Thoracic aorta (tissue), 2 donors: ENCODE measurements around the gene PXMP4. TPM values are rescaled to one million over a fixed set of nuclear protein-coding genes. Genes with fewer than 3 reads are reported as not detected.

Source experiments
- ATAC-seq: fragments of 150-250 bp; one replicate; pipeline ENCODE4 v1.8.0; 2017; ENCODE audit warnings: low read depth; ENCODE audit not compliant: insufficient number of reproducible peaks, low FRiP score
- DNase-seq: peaks from one replicate; pipeline ENCODE4 v3.0.0-alpha.2; 2020; ENCODE audit warnings: low spot score
- H3K27ac ChIP-seq, 2 donors: fragments of 200-600 bp; sonication (generic); 1 replicate in 1 of 2; 2 replicates in 1 of 2; pipeline ENCODE4 v1.5.1; 2016; ENCODE audit warnings: mild to moderate bottlenecking in 2 of 2, moderate library complexity in 2 of 2
- H3K27me3 ChIP-seq: fragments of 200-600 bp; sonication (generic); replicated peaks from 2 replicates; pipeline ENCODE4 v1.6.0; 2016; ENCODE audit warnings: mild to moderate bottlenecking; ENCODE audit not compliant: insufficient read depth
- H3K36me3 ChIP-seq: fragments of 200-600 bp; sonication (generic); one replicate; pipeline ENCODE4 v1.5.1; 2016
- H3K4me1 ChIP-seq, 2 donors: fragments of 200-600 bp; sonication (generic); 1 replicate in 1 of 2; 2 replicates in 1 of 2; pipeline versions ENCODE4 v1.5.1 to v1.6.0; 2016; ENCODE audit warnings: low read depth in 2 of 2, mild to moderate bottlenecking in 1 of 2; ENCODE audit not compliant: control insufficient read depth in 1 of 2
- H3K4me3 ChIP-seq: fragments of 200-600 bp; sonication (generic); 2 replicates; pipeline ENCODE4 v1.5.1; 2016; ENCODE audit warnings: mild to moderate bottlenecking
- H3K9me3 ChIP-seq: fragments of 200-600 bp; sonication (generic); 2 replicates; pipeline ENCODE4 v1.5.1; 2016
- total RNA-seq, 2 donors: library from RNA; depleted of rRNA; stranded (reverse); fragments of >200 nt; gene quantifications; one replicate each; pipeline versions ENCODE4 v1.1.0 to v1.2.3, GENCODE V29; 2016
- TF ChIP-seq, protein P1 (sequence below): fragments of 200-600 bp; sonication (generic); IDR thresholded peaks from one replicate; pipeline ENCODE4 v1.5.1; 2019; ENCODE audit warnings: antibody characterized with exemption

The PXMP4 gene
- total RNA-seq, 2 donors from 2014 or later: 3.3 to 4.1 TPM

DNA sequence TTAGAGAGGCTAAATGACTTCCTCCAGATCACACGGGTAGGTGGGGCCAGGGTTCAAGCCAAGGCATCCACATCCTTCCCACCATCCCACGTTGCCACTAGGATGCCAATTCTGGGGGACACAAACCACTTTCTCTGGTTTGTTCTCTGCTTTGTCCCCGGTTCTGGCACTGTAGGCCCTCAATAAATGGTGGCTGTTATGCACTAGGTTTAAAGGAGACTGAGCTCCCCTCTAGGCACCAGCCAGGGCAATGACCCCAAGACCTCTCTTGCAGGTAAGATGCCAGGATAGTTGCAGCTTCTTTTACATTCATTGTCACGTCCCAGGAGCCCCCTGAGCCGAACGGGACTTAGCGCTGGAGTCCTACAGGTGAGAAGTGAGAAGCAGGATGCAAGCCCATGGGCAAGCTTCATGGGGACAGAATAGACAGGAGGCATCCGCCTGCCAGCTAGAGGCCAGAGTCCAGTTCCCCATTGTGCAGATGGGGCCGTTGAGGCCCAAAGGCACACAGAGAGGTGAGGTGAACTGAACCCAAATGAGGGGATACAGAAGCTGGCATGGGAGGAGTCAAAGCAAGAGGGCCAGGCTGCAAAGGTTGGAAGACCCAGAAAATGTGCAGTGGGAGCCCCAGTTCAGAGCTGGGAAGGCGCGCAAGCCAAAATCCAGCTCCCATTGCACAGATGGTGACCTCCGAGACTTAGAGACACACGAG, 677 bp downstream of the PXMP4 start:
- H3K4me1 ChIP-seq: peaks cover 7 to 12% of the 10 kb centered on the region in 2 donors
- H3K27ac ChIP-seq: peak overlapping the region; percentile 59 to 67
- H3K36me3 ChIP-seq: no peaks in the 10 kb centered on the region
- H3K9me3 ChIP-seq: no peaks in the 10 kb centered on the region
- H3K27me3 ChIP-seq: no peaks in the 10 kb centered on the region
- TF ChIP-seq, protein P1, sequence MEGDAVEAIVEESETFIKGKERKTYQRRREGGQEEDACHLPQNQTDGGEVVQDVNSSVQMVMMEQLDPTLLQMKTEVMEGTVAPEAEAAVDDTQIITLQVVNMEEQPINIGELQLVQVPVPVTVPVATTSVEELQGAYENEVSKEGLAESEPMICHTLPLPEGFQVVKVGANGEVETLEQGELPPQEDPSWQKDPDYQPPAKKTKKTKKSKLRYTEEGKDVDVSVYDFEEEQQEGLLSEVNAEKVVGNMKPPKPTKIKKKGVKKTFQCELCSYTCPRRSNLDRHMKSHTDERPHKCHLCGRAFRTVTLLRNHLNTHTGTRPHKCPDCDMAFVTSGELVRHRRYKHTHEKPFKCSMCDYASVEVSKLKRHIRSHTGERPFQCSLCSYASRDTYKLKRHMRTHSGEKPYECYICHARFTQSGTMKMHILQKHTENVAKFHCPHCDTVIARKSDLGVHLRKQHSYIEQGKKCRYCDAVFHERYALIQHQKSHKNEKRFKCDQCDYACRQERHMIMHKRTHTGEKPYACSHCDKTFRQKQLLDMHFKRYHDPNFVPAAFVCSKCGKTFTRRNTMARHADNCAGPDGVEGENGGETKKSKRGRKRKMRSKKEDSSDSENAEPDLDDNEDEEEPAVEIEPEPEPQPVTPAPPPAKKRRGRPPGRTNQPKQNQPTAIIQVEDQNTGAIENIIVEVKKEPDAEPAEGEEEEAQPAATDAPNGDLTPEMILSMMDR: no peak
- ATAC-seq: no peak
- no peak for DNase-seq
- peak overlapping the region; percentile 90 for H3K4me3 ChIP-seq

DNA sequence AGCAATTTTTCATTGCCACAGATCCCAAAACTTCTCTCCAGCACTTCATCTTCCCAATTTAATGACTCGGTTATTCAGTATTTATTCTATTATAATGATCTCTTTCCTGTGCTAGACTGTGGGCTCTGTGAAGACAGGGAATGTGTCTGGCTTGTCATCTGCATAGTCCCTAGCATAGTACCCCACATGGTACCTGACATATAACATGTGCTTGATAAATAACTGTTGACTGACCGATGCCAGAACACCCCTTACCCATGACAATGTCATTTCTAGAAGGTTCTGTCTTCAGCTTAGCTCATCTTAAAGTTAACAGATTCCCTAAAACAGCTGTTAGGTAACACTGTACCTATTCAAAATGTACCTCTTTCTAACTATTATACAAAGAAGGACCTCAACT, 3.6 kb downstream of the PXMP4 start:
- H3K9me3 ChIP-seq: no peaks in the 10 kb centered on the region
- H3K4me1 ChIP-seq: peaks cover 7 to 12% of the 10 kb centered on the region in 2 donors
- no peaks in the 10 kb centered on the region for H3K27me3 ChIP-seq
- H3K36me3 ChIP-seq: peaks cover 20% of the 10 kb centered on the region
- ATAC-seq (no peak), DNase-seq (no peak)
- no peak overlapping the region for H3K27ac ChIP-seq
- no peak overlapping the region for H3K4me3 ChIP-seq
- TF ChIP-seq, protein P1: no peak

DNA sequence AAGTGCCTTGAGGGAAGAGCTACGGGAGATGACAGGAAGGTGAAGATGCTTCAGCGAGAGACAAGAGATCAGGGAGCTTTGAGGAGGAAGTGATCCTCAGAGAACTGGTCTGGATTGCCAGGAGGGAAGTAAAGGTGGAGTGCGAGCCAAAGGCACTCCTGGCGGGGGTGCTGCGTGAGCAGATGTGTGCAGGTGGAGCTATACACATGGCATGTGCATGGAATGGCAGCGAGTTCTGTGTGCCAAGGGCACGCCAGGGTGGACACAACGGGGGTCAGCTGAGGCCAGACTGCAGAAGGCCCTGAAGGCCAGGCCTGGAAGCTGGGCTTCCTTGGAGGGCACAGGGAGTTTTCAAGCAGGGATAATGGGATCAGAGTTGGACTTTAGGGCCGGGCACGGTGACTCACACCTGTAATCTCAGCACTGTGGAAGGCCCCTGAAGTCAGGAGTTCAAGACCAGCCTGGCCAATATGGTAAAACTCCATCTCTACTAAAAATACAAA, 6.2 kb downstream of the PXMP4 start:
- Histone ChIP-seq H3K4me3 (no peak overlapping the region), H3K36me3 (peaks cover 29% of the 10 kb centered on the region), H3K27me3 (no peaks in the 10 kb centered on the region), H3K27ac (no peak overlapping the region), H3K4me1 (peaks cover 0 to 4% of the 10 kb centered on the region in 2 donors), H3K9me3 (no peaks in the 10 kb centered on the region)
- TF ChIP-seq, protein P1: no peak
- DNase-seq (no peak), ATAC-seq (no peak)

DNA sequence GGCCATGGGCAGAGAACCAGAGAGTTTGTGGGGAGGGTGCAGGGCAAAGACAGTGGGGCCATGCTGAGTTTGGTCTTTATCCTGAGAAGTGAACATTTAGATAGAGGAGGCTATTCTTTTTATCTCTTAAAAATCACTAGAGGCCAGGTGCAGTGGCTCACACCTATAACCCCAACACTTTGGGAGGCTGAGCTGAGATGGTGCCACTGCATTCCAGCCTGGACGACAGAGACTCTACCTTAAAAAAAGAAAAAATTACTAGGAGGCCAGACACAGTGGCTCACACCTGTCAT, 8.7 kb downstream of the PXMP4 start:
- Histone ChIP-seq H3K36me3 (peaks cover 36% of the 10 kb centered on the region), H3K4me3 (no peak overlapping the region), H3K27ac (no peak overlapping the region), H3K4me1 (no peaks in the 10 kb centered on the region), H3K9me3 (no peaks in the 10 kb centered on the region), H3K27me3 (no peaks in the 10 kb centered on the region)
- TF ChIP-seq, protein P1: no peak
- DNase-seq (no peak), ATAC-seq (no peak)

DNA sequence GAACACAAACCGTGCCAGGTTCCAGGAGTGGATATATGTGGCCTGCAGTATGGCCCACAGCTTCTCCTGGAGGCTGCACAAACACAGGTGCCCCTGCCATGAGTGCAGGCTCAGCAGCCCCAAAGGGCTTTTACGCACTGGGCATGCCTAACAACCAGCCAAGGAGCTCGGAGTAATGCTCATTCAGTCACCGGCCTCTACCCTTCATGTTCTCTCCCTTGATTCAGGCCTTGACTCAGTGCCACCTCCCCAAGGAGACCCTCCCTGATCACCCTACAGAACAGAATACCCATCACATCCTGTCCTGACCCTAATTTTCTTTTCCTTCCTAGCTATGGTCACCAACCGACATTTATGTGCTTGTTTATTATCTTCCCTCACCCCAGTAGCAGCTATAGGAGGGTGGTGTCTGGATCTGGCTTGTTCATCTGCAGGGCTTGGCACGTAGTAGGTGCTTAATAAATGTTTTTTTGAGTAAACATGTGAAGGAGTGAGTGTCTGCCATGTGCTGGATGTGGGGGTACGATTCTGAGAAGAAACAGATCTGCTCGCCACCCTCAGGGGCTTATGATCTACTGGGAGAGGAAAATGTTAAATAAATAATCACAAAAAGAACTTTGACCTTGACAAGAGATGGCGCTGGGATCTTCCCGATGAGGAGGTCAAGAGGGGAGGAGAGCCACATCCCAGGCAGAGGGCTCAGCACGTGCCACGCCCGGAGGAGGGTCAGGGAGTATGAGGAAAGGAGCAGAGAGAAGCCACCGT, 9.2 kb downstream of the PXMP4 start:
- TF ChIP-seq, protein P1: no peak
- ATAC-seq (no peak), DNase-seq (no peak)
- Histone ChIP-seq H3K4me1 (no peaks in the 10 kb centered on the region), H3K9me3 (no peaks in the 10 kb centered on the region), H3K4me3 (no peak overlapping the region), H3K36me3 (peaks cover 38% of the 10 kb centered on the region), H3K27ac (no peak overlapping the region), H3K27me3 (no peaks in the 10 kb centered on the region)
